ENCODE data around the gene VANGL2.

The VANGL2 gene

DNA sequence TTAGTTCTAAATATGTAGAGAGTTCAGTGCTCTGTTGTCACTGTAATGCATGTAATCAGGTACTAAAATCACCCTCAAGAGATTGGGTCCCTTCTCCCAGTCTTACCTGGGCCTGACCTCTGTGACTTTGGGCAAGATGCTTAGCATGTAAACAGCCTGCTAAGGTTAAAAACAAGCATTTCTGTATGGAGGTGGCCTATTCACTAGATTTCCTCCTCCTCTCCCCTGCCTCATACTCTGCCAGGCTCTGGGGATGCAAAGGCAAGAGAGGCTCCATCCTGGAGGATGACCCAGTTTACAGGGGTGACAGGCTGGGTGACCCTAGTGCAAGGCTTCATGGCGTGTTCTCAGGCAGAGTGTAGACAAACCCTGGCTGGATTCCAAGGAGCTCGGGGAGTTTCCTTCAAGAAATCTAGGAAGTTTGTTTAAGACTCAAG is 28.8 kb downstream of the VANGL2 start:
- no peak for DNase-seq

DNA sequence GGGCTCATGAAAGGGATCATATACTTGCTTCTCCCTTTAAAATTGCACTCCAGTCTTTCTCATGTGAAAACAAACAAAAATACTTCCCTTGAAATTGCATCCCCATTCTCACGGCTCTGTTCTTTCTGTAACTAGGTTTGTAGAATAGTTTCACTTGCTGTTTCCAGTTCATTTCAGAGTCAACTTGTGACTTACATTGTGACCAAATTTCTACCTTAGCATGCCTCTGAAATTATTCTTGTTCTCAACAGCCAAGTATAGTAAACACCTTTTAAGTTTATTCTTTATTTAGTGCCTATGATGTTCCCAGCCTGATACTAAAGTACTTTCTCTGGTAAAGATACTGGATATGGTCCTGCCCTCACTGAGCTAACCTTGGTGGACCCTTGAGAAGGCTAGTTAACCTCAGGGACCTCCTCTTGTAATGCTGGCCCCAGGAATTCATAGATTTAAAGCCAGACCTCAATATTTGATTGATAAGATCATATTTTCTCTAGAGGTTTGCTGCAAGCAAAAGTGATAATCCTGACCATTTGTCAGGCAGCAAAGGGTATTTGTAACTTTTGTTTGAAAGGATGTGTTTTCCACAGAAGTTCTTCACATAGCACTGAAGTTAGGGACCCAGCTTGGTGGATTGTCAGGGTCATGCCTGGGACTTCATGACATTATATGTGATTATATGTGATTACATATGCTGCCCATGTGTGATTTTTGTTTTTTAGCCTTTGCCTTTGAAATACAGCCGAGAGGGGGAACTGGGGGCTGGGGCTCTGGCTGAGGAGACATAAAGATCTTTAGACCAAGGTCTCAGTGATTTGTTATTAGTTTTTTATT is 29.6 kb downstream of the VANGL2 start:
- DNase-seq, result no peak

DNA sequence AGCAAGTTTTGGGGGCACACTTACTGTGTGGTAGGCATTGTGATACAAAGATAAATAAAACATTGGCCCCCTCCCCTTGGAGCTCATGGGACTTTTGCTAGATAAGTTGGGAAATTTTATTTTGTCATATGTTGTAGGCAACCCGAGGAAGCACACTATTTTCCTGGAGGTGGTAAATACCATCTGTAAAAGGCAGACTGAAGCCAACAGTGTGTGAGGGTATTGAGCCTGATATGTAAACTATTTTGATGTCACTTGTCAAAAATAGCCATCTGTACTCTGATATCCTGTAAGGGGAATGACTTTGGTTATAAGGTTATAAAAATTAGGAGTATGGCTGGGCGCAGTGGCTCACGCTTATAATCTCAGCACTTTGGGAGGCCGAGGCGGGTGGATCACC is 30.6 kb downstream of the VANGL2 start:
- no peak for DNase-seq

DNA sequence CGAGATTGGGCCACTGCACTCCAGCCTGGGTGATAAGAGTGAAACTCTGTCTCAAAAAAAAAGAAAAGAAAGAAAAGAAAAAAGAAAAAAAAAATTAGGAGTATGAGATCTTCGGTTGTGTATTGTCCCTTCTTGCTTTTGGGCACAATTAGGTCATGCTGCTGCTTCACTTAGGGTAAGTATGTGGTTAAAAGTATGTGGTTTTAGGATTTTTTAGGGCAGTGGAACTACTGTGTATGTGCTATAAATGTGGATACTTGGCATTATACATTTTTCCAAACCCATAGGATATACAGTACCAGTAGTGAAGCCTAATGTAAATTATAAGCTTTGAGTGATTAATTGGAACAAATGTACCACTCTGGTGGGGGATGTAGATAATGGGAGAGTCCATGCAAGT is 31.2 kb downstream of the VANGL2 start:
- DNase-seq, result no peak

DNA sequence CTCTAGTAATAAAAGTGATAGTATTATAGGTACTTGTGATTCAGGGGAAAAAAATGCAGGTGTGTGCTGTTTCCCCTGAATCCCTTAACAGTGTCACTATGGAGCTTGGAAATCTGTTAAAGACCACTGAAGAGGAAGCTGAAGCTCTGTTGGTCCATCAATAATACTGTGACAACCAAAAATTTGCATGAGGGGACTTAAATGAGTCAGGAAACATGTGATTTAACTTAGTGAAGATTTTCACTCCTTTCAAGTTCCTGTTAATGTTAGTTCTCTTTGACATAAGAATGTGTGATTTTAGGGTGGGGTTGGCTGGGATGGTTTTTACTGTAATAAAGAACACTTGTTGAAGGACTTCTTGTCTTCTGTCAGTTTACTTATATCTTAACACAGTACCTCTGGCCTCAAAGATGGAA is 32.0 kb downstream of the VANGL2 start:
- DNase-seq, result no peak

DNA sequence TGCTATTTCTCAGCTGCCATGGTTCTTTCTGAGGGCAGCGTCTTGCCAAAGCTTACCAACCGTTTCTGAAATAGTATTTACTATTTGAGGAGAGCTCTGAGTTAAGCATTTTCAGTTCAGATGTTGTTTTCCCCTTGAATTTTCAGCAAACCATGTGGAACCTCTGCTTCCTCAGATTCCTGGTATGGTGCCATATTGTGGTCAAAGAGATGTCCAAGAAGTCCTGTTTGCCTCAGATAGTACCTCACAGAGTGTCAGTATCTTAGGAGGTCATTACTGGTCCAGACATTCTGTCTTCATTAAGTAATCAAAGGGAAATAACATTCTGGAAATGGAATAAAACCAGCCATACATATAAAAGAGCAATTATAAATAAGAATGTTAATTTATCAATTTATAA is 36.6 kb downstream of the VANGL2 start:
- no peak for DNase-seq

DNA sequence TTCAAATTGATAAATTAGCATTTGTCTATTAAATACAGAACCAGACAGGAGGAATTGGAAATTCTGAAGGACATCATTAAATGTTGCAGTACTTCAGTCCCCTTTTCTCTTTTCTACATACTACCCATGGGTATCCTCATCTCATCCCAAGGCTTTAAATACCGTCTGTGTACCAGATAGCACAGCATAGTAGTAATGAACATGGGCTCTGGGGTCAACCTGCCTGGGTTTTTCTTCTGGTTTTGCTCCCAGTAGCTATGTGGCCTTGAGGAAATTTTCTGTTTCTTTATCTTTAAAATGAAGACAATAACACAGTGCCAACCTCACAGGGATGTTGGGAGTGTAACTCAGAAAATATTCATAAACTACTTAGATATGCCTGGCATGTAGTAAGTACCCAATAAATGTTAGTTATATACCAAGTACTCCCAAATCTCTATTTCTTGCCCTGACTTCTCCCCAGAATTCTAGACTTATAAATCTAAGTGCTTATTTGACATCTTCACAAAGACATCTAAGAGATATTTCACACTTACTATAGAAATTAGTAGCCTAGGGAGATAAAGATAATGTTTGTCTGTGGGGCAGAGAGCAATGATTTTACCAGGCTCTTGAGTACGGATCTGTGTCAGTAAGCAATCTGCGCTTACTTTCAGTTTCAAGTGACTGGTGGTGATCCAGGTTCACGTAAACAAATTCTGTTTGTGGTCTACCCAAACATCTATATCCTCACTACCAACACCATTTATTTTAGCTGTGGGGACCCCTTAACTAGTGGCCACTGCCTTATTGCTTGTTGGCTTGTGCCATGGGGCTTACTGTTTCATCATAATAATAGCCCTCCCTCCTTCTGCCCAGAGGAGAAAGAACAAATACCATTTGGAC is 37.3 kb downstream of the VANGL2 start:
- DNase-seq, result no peak

DNA sequence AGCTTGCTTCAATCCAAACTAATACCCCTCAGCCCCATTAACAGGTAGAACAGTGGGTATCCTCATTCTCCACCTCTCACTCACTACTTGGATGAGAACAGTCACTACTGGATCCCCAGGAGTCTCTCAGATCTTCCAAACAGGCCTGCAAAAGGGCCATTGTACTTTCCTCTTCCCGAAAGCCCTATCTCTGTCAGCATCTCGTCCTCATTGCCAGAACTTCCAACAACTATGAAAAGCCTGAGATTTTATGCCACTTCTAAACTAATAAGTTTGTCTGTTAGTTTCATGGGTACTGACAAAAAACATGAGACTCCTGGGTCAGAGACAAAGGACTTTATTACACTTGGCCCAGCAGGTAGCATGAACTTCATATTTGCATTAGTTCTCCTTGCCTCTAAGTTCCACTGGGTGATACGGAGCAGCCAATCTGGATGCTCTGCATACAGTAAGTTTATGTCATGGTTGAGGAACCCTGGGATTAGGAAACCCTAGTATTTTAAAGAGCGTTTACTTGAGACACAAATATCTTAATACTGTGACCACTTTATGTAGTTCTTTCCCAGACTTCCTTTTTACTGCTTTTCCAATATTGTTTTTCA is 38.1 kb downstream of the VANGL2 start:
- no peak for DNase-seq

DNA sequence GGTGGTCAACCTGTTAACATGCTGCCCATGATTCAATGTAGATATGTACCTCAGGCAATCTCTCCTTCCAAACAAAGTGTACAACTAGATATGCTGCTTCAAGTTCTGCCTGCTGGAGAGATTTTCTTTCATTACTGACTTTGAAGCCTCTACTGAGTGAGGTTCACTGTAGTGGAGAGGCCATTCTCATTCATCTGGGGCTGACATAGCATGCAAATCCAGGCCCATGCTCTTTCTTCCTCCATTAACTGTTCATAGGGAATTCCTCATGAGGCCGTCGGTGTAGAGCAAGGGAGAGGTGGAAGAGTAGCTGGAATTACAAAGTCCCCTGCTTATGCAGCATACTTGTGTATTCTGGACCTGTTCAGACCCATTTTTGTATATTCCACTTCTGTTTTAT is 38.6 kb downstream of the VANGL2 start:
- DNase-seq, result no peak

DNA sequence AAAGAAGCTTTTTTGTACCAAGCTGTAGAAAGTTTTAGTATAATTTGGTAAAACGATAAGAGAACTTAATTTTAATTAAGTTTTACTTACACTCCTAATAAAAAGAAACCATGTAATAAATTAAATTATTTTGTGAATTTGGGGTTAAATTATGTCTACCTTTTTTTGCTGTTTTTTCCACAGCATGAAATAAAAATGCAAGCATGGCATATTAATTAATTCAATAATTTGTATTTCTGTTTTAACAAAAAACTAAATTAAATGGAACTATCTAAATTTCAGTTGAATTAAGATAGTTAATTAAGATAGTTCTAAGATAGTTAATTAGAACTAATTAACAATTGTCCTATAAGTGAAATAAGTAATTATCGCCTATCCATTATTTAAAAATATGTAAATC is 39.4 kb downstream of the VANGL2 start:
- DNase-seq, result no peak

DNA sequence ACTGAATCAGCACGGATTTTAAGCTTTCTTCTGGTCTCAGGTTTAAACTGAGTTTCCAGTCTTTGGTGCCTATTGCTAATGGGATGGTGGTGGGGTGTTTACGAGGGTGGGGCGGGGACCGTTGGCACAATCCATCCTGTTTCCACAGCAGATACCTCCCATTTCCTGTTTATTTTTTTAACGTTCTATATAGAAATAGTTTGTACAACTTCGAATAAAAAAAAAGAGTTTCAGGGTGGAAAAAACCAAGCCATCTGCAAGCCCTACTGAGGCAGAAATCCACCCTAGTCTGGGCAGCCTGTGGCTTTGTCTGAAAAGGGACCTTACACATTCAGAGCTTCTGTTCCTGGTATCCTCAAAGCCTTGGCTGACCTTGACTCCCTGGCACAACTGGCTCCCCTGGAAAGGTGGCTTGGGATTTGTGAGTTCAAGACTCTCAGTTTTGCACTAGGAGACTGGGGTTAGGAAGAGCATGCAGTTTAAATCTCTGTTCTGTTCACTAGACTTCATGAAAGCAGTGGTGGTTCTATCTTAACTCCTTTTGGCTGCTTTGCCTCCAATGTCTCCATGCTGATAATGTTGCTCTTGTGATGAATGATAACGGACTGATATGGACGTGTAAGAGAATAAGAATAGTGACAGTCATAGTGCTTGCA is 46.7 kb downstream of the VANGL2 start:
- DNase-seq, result no peak

DNA sequence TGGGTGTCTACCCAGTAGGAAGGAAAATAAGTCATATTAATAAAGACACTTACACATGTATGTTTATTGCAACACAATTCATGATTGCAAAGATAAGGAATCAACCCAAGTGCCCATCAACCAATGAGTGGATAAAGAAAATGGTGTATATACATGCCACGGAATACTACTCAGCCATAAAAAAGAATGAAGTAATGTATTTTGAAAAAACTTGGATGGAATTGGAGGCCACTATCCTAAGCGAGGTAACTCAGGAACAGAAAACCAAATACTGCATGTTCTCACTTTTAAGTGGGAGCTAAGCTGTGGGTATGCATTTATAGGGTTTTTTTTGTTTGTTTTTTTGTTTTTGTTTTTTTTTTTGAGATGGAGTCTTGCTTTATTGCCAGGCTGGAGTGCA is 49.1 kb downstream of the VANGL2 start:
- DNase-seq, result no peak

DNA sequence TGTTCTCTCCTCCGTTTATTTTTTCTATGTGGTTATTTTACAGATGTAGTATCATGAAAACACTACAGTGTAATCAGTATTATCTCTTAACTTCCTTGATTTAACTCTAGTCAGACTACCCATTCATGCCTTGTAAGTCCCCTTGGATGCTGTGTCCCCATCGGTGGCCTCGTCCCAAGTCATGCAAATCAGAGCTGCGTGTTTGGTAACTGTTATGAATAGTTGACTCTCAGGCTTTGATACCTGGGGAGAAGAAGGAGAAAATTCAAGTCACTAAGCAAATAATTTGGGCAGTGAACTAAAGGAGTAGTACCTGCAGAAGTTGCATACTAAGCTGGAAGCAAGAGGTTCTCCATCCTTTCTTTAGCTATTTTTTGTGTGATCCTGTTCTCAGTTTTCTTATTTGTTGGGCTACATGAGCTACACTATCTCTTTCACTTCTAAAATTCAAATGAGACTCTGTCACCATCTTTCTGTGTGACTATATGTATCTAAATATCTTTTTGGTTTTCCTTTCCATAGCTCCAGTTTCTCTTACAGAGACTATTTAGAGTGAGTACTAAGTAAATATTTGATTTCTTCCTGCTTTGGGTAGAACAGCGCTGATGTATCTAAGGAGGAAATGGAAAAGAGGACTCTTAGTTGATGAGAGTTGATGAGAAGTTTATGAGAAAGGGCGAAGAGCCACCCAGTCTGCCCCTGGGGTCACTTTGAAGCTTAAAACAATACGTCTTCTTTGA is 50.9 kb downstream of the VANGL2 start:
- DNase-seq, result no peak

DNA sequence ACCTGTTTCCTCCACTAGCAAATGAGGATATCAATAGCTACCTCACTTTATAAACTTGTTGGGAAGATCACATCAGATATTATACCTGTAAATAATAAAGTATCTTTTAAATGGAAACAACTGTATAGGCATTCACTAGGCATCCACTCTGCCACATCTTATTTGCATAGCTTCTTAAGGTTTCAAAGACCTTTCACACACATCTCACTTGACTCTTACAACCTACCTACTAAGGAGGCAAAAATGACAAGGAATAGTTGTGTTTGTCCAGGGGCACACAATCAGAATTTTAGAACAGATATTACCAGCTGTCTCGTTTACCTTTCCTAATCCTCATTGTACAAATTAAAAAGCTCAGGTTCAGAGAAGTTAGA is 51.5 kb downstream of the VANGL2 start:
- DNase-seq, result no peak

DNA sequence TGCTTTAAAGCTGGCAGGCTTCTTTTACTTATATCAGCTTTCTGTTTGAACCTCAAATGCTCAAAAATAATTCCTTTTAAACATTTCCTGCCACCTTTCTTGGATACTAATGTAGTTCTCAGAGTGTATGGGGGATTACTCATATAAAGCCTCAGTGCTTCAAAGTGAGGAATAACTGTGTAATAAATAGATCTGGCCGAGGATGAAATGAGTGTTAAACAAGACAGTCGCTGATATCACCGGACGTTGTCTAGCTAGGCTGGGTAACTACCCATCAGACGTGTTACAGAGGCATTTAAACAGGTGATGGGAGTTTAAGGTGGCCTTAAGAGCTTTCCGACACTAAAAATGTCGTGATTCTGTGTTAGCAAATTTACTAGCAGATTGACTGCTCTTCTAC is 53.1 kb downstream of the VANGL2 start:
- no peak for DNase-seq

DNA sequence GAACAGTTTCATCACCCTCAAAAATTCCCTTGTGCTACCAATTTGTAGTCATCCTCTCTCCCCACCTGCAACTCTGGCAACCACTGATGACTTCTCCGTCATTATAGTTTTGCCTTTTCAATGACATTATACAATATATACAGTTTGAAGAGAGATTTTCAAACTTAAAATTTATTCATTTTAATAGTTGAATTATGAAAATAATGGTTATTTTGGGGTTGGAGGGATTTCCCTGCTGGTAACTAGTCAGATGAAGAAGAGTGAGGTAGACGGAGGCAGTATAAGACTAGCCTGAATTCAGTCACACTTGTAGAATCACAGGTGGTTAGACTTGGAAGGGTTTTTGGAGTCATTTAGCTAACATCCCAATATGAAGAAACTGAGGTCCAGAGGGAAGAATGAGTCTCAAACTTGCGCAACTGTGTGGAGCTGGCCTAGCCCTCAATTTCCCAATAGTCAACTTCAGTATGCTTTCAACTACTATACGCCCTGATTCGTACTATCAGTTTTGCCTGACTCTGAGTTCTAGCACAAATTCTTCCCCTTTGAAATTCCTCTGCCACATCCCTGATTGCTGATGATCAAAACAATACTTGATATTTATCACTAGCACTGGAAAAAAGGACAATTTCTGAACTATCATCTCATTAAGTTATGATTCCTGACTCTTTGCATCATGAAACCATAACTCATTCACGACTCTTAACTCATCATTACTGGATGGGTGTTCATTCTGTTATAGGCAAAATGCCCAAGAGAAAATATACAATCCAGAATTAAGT is 54.2 kb downstream of the VANGL2 start:
- no peak for DNase-seq

DNA sequence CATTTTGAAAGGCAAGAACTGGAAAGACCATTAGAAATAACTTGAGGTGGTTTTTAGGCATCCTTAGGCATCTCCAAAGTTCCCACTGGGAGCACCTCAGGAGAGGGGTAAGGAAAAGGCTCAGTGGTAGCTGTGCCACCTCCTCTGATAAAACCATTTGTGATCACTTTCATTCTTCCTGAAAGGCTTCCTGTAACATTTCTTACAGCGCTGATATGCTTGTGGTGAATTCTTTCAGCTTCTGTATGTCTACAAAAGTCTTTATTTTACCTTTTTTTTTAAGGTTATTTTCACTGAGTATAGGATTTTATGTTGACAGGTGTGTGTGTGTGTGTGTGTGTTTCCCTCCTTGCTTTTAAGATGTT is 54.8 kb downstream of the VANGL2 start:
- DNase-seq, result no peak

DNA sequence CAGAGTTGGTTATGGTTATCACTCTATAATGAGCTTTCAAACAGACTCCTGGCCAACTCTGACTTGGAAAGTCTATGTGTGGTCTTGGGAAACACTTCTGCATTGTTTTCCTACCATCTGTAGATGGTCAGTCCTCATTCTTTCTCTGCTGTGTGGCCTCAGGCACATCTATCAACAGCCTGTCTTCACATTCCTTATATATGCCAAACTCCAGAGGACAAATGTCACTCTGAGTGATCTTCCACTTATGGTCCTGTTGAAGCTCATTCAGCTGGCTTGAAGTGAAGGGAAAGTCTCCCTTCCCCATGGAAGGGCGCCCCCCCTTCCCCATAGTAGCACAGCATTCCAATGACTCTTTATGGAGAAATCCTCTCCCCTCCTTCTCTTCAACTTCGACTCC is 58.7 kb downstream of the VANGL2 start:
- no peak for DNase-seq

DNA sequence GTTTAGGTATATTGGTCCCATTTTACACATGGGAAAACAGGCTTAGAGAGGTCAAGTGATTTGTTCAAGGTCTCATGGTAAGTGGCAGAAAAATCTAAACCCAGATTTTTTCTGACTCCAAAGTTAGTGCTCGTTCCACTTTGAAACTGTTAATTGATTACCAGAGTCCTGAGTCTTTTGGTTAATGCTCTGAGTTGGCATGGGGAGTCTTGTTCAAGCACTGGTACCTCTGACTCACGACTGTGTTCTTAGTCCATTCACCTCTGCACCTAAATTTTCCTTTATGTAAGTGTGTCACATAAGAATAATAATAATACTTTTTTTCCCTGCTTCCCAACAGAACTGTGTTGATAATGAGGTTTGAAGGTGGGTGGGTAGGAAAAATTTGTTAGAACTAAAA is 59.3 kb downstream of the VANGL2 start:
- DNase-seq, result no peak

DNA sequence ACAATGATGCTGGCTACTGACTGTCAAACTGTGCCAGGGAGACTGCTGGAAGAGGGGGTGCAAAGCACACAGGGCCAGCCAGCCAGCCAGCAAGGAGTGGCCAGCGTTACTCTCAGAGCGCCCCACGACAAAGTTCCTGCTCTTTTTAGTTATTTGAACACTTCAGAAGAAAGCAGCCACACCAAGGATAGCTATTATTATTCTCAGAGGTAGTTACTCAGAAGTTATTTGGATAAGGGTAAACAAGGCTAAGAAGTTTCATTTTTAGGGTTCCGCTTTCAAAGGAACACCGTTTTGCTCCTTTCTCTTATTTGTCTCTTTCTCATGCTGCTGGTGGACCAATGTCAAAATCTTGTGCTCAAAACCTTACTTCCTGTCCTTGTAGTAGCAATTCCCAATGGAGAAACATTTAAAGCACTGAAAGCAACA is 59.9 kb downstream of the VANGL2 start:
- DNase-seq, result no peak

DNA sequence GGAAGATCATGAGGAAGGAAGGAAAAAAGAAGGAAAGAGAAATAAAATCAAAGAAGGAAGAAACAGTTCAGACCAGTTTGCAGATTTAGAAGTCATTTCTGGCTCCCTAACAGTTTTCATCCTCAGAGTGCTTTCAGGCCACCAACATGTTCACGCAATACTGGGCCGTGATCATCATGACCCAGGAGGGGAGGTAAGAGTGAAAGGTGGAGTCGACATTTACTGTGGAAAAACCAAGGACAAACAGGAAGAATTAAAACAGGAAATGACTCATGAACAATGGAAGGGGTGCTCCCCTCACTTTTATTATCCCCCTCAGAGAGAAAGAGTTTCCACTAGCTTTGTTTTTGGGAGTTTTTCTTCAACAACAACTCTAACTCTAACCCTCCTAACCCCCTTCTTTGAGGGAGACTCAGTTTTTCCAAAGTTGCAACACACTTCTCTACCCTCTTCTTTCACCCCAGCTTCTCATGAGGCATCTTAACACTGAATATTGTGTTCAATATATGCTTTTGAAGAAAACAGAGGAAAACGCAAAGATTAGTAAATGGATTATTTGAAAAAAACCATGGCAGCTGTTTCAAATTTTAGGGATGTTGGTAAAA is 60.4 kb downstream of the VANGL2 start:
- DNase-seq, result no peak
